ENCODE measurements around the gene FGD4.
A peak's percentile ranks its signal among the peaks of the same experiment; 100 is the strongest.

The FGD4 gene

GRCh38 chr12:32499048-32499447 lies 99.7 kb downstream of the FGD4 start:
- Histone ChIP-seq H2BK15ac (ENCODE audit: low read depth, poor library complexity, severe bottlenecking) (no peak overlapping the region), H3K36me3 (ENCODE audit: control insufficient read depth in 1 of 2, insufficient read depth in 2 of 2, low read depth in 1 of 2, low read length in 2 of 2) (no peaks in the 10 kb centered on the region), H4K8ac (ENCODE audit: low read length) (no peak overlapping the region), H3K14ac (ENCODE audit: low read length in 2 of 2) (no peak overlapping the region), H2AK5ac (ENCODE audit: low read length, severe bottlenecking) (no peak overlapping the region), H2AFZ (ENCODE audit: low read depth, low read length) (no peak overlapping the region), H3K4me3 (ENCODE audit: insufficient read depth in 1 of 2, low read depth in 1 of 2, low read length in 2 of 2) (no peak overlapping the region), H3K4ac (ENCODE audit: low read depth in 1 of 2, low read length in 2 of 2) (no peak overlapping the region), H2BK5ac (ENCODE audit: low read depth, low read length, poor library complexity, severe bottlenecking) (peak overlapping the region; percentile 60), H3K79me1 (replicated peaks; ENCODE audit: low read length, poor library complexity, severe bottlenecking) (peaks cover 9% of the 10 kb centered on the region), H3K23ac (ENCODE audit: low read length in 2 of 2) (no peak overlapping the region), H2BK120ac (ENCODE audit: low read depth, low read length) (no peak overlapping the region), H3K27me3 (ENCODE audit: control insufficient read depth in 1 of 2, insufficient read depth in 1 of 2, low read length in 2 of 2) (no peaks in the 10 kb centered on the region), H3K4me1 (ENCODE audit: control insufficient read depth, insufficient read depth, low read depth, low read length) (peaks cover 3% of the 10 kb centered on the region), H3K27ac (ENCODE audit: low read length, poor library complexity, severe bottlenecking) (no peak overlapping the region), H3K9ac (ENCODE audit: low read length) (no peak overlapping the region), H3K9me3 (ENCODE audit: control insufficient read depth, low read length) (no peaks in the 10 kb centered on the region), H4K91ac (ENCODE audit: low read length) (no peak overlapping the region), H3K18ac (ENCODE audit: low read depth in 1 of 2, low read length in 2 of 2) (no peak overlapping the region), H2BK12ac (ENCODE audit: low read length in 2 of 2) (no peak overlapping the region), H3K4me2 (ENCODE audit: low read length, poor library complexity, severe bottlenecking) (no peak overlapping the region)
- WGBS = 94% methylated on average over 5 of the region's 6 CpGs
- DNase-seq = no peak

GRCh38 chr12:32501835-32502333 lies 102.5 kb downstream of the FGD4 start:
- no peaks in the 10 kb centered on the region for H3K27me3 ChIP-seq (ENCODE audit: control insufficient read depth in 1 of 2, insufficient read depth in 1 of 2, low read length in 2 of 2)
- H3K27ac ChIP-seq (ENCODE audit: low read length, poor library complexity, severe bottlenecking) = no peak overlapping the region
- no peak overlapping the region for H3K4ac ChIP-seq (ENCODE audit: low read depth in 1 of 2, low read length in 2 of 2)
- no peak overlapping the region for H2BK5ac ChIP-seq (ENCODE audit: low read depth, low read length, poor library complexity, severe bottlenecking)
- WGBS = 24% methylated on average over 5 of the region's 6 CpGs
- peak overlapping the region in 1 of 2 experiments; percentile 77 for H3K4me3 ChIP-seq (ENCODE audit: insufficient read depth in 1 of 2, low read depth in 1 of 2, low read length in 2 of 2)
- H3K79me1 ChIP-seq (replicated peaks; ENCODE audit: low read length, poor library complexity, severe bottlenecking) = peaks cover 13% of the 10 kb centered on the region
- H2AK5ac ChIP-seq (ENCODE audit: low read length, severe bottlenecking) = no peak overlapping the region
- no peak overlapping the region for H4K8ac ChIP-seq (ENCODE audit: low read length)
- no peak overlapping the region for H2BK15ac ChIP-seq (ENCODE audit: low read depth, poor library complexity, severe bottlenecking)
- H2BK120ac ChIP-seq (ENCODE audit: low read depth, low read length) = no peak overlapping the region
- H2AFZ ChIP-seq (ENCODE audit: low read depth, low read length) = no peak overlapping the region
- peak overlapping the region; percentile 78 for H3K9ac ChIP-seq (ENCODE audit: low read length)
- H3K36me3 ChIP-seq (ENCODE audit: control insufficient read depth in 1 of 2, insufficient read depth in 2 of 2, low read depth in 1 of 2, low read length in 2 of 2) = no peaks in the 10 kb centered on the region
- H3K4me2 ChIP-seq (ENCODE audit: low read length, poor library complexity, severe bottlenecking) = peak overlapping the region; percentile 56
- no peak overlapping the region for H3K18ac ChIP-seq (ENCODE audit: low read depth in 1 of 2, low read length in 2 of 2)
- H2BK12ac ChIP-seq (ENCODE audit: low read length in 2 of 2) = no peak overlapping the region
- peaks cover 3% of the 10 kb centered on the region for H3K4me1 ChIP-seq (ENCODE audit: control insufficient read depth, insufficient read depth, low read depth, low read length)
- H3K14ac ChIP-seq (ENCODE audit: low read length in 2 of 2) = no peak overlapping the region
- H3K23ac ChIP-seq (ENCODE audit: low read length in 2 of 2) = no peak overlapping the region
- no peak overlapping the region for H4K91ac ChIP-seq (ENCODE audit: low read length)
- H3K9me3 ChIP-seq (ENCODE audit: control insufficient read depth, low read length) = no peaks in the 10 kb centered on the region
- DNase-seq = peak; percentile 83

GRCh38 chr12:32502693-32503502 lies 103.5 kb downstream of the FGD4 start:
- H3K4me2 ChIP-seq (ENCODE audit: low read length, poor library complexity, severe bottlenecking) = no peak overlapping the region
- H2BK120ac ChIP-seq (ENCODE audit: low read depth, low read length) = no peak overlapping the region

GRCh38 chr12:32503730-32504129 lies 104.4 kb downstream of the FGD4 start:
- no peak overlapping the region for H2AFZ ChIP-seq (ENCODE audit: low read depth, low read length)
- H3K36me3 ChIP-seq (ENCODE audit: control insufficient read depth in 1 of 2, insufficient read depth in 2 of 2, low read depth in 1 of 2, low read length in 2 of 2) = no peaks in the 10 kb centered on the region
- H2BK120ac ChIP-seq (ENCODE audit: low read depth, low read length) = no peak overlapping the region
- H3K27me3 ChIP-seq (ENCODE audit: control insufficient read depth in 1 of 2, insufficient read depth in 1 of 2, low read length in 2 of 2) = no peaks in the 10 kb centered on the region
- no peak overlapping the region for H3K18ac ChIP-seq (ENCODE audit: low read depth in 1 of 2, low read length in 2 of 2)
- DNase-seq = no peak
- H2BK12ac ChIP-seq (ENCODE audit: low read length in 2 of 2) = no peak overlapping the region
- H3K14ac ChIP-seq (ENCODE audit: low read length in 2 of 2) = no peak overlapping the region
- H2AK5ac ChIP-seq (ENCODE audit: low read length, severe bottlenecking) = no peak overlapping the region
- no peaks in the 10 kb centered on the region for H3K9me3 ChIP-seq (ENCODE audit: control insufficient read depth, low read length)
- H3K27ac ChIP-seq (ENCODE audit: low read length, poor library complexity, severe bottlenecking) = no peak overlapping the region
- no peak overlapping the region for H2BK5ac ChIP-seq (ENCODE audit: low read depth, low read length, poor library complexity, severe bottlenecking)
- peaks cover 3% of the 10 kb centered on the region for H3K4me1 ChIP-seq (ENCODE audit: control insufficient read depth, insufficient read depth, low read depth, low read length)
- no peak overlapping the region for H3K4me2 ChIP-seq (ENCODE audit: low read length, poor library complexity, severe bottlenecking)
- H3K9ac ChIP-seq (ENCODE audit: low read length) = no peak overlapping the region
- H3K79me1 ChIP-seq (replicated peaks; ENCODE audit: low read length, poor library complexity, severe bottlenecking) = peaks cover 18% of the 10 kb centered on the region
- no peak overlapping the region for H4K8ac ChIP-seq (ENCODE audit: low read length)
- 95% methylated on average over 2 of the region's 2 CpGs for whole genome bisulfite sequencing
- H3K4ac ChIP-seq (ENCODE audit: low read depth in 1 of 2, low read length in 2 of 2) = no peak overlapping the region
- H3K4me3 ChIP-seq (ENCODE audit: insufficient read depth in 1 of 2, low read depth in 1 of 2, low read length in 2 of 2) = peak overlapping the region in 1 of 2 experiments; percentile 77
- no peak overlapping the region for H3K23ac ChIP-seq (ENCODE audit: low read length in 2 of 2)
- H4K91ac ChIP-seq (ENCODE audit: low read length) = no peak overlapping the region
- no peak overlapping the region for H2BK15ac ChIP-seq (ENCODE audit: low read depth, poor library complexity, severe bottlenecking)

More at GRCh38 chr12:32502693-32503502, 103.5 kb downstream of the FGD4 start:
- peaks cover 3% of the 10 kb centered on the region for H3K4me1 ChIP-seq (ENCODE audit: control insufficient read depth, insufficient read depth, low read depth, low read length)
- H2AK5ac ChIP-seq (ENCODE audit: low read length, severe bottlenecking) = no peak overlapping the region
- no peaks in the 10 kb centered on the region for H3K27me3 ChIP-seq (ENCODE audit: control insufficient read depth in 1 of 2, insufficient read depth in 1 of 2, low read length in 2 of 2)
- no peak overlapping the region for H2AFZ ChIP-seq (ENCODE audit: low read depth, low read length)
- no peak overlapping the region for H3K4ac ChIP-seq (ENCODE audit: low read depth in 1 of 2, low read length in 2 of 2)
- H3K9me3 ChIP-seq (ENCODE audit: control insufficient read depth, low read length) = no peaks in the 10 kb centered on the region
- peak overlapping the region; percentile 78 for H3K9ac ChIP-seq (ENCODE audit: low read length)
- no peak overlapping the region for H3K23ac ChIP-seq (ENCODE audit: low read length in 2 of 2)
- no peak overlapping the region for H4K8ac ChIP-seq (ENCODE audit: low read length)
- no peak overlapping the region for H2BK12ac ChIP-seq (ENCODE audit: low read length in 2 of 2)
- no peak overlapping the region for H2BK5ac ChIP-seq (ENCODE audit: low read depth, low read length, poor library complexity, severe bottlenecking)
- H3K18ac ChIP-seq (ENCODE audit: low read depth in 1 of 2, low read length in 2 of 2) = no peak overlapping the region
- H2BK15ac ChIP-seq (ENCODE audit: low read depth, poor library complexity, severe bottlenecking) = no peak overlapping the region
- WGBS = 92% methylated on average over 3 of the region's 3 CpGs
- peak; percentile 53 for DNase-seq
- no peak overlapping the region for H3K14ac ChIP-seq (ENCODE audit: low read length in 2 of 2)
- H3K27ac ChIP-seq (ENCODE audit: low read length, poor library complexity, severe bottlenecking) = no peak overlapping the region
- H3K4me3 ChIP-seq (ENCODE audit: insufficient read depth in 1 of 2, low read depth in 1 of 2, low read length in 2 of 2) = peak overlapping the region in 1 of 2 experiments; percentile 77
- no peaks in the 10 kb centered on the region for H3K36me3 ChIP-seq (ENCODE audit: control insufficient read depth in 1 of 2, insufficient read depth in 2 of 2, low read depth in 1 of 2, low read length in 2 of 2)
- no peak overlapping the region for H4K91ac ChIP-seq (ENCODE audit: low read length)
- H3K79me1 ChIP-seq (replicated peaks; ENCODE audit: low read length, poor library complexity, severe bottlenecking) = peaks cover 16% of the 10 kb centered on the region
